ENCODE results near the gene KSR2.

GRCh38 chr12:117466677-117467362 lies 502.0 kb downstream of the KSR2 start:
- TF ChIP-seq EZH2 (IDR thresholded peaks at IDR 0.05; ENCODE audit: low read depth) = no peak
- TF ChIP-seq, protein P1, sequence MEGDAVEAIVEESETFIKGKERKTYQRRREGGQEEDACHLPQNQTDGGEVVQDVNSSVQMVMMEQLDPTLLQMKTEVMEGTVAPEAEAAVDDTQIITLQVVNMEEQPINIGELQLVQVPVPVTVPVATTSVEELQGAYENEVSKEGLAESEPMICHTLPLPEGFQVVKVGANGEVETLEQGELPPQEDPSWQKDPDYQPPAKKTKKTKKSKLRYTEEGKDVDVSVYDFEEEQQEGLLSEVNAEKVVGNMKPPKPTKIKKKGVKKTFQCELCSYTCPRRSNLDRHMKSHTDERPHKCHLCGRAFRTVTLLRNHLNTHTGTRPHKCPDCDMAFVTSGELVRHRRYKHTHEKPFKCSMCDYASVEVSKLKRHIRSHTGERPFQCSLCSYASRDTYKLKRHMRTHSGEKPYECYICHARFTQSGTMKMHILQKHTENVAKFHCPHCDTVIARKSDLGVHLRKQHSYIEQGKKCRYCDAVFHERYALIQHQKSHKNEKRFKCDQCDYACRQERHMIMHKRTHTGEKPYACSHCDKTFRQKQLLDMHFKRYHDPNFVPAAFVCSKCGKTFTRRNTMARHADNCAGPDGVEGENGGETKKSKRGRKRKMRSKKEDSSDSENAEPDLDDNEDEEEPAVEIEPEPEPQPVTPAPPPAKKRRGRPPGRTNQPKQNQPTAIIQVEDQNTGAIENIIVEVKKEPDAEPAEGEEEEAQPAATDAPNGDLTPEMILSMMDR (conservative IDR thresholded peaks at IDR 0.05) = no peak
